NCI-H526 (cell line): ENCODE data around the gene TUBGCP2.
A peak's percentile ranks its signal among the peaks of the same experiment; 100 is the strongest.

Experiments used
- DNase-seq, 2 experiments: peaks; one replicate each; lab custom pipeline; 2025; lab: John Stamatoyannopoulos, UW

TUBGCP2 gene

DNA sequence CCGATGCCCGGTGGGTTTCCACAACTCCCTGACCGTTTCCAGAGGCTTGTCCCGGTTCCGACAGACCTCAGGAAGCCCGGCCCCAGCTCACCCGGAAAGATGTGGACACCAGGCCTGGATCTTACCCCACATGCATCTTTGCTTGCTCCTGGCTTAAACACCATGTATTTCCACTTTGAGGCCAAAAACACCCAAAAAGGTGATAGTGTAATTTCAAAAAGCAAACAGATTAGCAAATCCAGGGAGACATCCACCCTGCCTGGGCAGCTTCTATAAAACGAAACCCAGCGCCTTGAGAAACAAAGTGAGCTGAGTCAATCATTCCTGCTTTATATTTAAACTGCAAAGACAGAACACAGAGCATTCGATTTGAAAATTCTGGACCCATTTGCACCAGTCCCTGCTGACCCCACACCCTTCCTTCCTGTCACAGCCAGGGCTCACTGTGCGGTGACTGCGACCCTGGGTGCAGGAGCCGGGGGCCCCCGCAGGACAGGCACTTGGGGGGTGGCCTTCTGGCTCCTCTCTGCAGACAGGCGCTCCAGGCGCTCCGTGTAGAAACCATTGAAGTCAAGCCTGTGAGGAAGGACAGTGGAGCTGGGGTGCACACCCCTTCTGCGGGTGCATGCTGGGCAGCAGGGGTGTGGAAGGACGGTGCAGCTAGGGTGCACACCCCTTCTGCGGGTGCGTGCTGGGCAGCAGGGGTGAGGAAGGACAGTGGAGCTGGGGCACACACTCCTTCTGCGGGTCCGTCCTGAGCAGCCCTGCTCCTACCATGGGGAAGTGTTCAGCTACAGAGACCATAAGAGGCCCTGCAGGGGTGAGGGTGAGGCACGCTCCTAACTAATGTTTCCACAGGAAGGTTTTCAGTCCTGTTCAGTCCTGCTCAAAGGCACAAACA, 29.1 kb downstream of the TUBGCP2 start:
- no peak for DNase-seq

DNA sequence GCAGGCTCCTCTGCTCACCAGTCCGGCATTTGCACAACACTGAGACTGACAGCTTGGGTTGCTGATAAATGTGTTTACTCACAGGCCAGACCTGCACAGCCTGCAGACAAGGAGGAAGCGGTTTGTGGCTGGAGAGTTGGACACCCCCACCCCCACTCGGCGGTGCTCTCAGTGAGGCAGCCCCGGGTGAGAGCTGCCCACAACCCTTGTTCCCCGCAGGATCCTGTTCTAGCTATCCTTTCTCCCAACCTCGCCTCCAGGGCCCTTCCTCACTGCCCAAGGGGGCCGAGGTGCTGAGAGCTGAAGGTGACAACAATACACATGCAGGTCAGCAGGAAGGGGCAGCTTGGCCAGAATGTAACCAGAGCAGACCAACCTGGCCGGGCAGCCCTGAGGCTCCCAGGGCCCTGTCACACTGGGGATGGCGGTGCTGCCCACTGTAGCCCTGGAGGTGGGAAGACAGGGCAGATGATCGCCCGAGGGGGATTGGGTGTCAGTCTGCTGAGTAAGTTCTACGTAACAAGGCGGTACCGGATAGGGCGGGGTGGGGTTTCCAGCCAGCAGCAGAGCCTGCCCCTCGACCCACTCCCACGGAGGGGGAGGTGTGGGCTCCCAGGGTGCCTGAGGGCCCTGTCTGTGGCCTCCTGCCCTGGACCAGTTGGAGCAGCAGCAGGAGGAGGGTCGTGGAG, 30.0 kb downstream of the TUBGCP2 start:
- DNase-seq: no peak

DNA sequence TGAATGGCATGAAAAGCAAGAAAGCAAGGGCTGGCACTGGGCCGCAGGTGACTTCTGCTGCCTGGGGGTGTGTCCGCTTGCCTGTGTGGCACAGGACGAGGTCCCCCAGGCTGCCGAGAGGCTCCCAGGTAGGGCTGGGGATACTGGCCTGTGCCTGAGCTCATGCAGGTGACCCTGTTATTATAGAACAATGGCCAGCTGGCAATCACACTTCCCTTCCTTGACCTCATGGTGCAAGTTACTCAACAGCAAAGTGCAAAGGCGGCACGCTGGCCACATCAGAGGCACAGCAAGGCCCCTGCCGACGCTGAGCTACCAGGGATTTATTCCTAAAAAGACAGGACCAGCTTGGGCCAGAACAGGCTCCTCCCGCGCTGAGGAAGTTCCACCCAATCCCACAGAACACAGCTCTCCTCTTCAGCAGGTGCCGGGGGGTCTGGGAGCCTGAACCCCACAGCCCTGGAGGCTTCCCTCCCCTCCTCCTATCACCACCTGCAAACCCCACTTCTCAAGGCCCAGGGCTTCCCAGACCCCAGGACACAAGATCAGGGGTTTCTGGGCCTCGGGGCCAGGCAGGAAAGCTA, 30.6 kb downstream of the TUBGCP2 start:
- no peak for DNase-seq

DNA sequence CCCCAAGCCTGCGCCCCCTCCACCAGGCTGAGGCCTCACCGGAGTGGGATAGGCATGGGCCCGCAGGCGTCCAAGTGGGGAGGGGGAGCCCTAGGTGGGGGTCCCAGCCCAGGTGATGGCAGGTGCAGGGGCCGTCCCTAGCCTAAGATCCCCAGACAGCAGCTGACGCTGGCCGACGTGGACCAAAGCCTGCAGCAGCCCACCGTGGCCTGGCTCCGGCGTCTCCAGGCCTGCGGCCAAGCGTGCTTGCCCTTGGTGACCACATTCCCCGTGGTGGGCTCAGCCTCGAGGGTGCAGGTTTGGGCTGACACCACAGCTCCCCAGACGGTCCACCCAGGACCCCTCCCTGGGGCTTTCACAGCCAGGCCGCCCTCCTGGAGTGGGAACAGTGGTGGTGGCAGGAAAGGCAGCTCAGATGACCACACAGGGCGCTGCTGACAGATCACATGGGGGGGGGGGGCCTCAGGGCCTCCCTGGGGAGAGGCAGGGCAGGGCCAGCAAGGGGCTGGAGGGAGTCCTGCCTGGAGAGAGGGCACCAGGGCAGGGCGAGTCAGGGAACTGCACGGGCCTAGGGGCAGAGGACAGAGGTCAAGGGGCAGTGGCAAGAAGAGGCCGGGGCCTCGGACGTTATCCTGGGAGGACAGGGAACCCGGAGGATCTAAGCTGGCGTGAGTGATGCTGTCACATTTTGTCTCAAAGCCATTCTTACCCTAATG, 31.2 kb downstream of the TUBGCP2 start:
- no peak for DNase-seq

DNA sequence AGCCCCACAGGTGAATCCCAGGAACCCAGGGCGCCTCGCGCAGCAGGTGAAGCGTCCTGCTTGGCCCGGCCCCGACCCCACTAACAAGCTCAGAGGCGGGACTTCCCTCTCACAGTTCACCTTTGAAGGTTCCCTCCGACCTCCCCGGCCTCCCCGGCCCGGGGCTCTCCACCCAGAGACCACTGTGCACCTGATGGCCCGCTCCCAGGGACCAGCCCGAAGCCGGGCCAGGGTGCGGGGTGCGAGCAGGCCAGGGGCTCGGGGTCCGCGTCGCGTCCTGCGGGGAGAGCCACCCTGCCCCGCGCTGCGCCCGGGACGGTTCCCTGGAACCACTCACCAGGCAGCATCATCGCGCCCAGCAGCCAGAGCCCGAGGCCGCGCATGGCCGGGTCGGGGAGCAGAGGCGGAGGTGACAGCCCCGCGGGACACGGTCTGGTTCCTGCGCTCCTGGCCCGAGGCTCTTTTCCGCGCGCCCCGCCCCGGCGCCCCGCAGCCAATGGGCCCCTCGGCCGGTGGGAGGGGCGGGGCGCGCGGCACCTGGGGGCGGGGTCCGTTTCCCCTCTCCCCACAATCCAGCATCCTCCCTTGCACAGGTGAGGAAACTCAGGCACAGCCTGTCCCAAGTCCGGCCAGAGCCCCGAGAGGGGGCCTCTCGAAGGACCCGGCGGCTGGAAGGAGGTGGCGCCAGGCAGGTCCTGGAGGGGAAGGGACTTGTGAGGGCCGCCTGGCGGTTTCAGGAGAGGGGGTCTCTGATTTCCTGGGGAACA, 32.1 kb downstream of the TUBGCP2 start, which contains the start of gene ADAM8:
Gene ADAM8, minus strand, starts transcription at position 434 of the 767 bp plus-strand sequence. Its CDS starts 51 bp downstream, at position 383.
- DNase-seq: peak in 1 of 2 experiments; percentile 60

DNA sequence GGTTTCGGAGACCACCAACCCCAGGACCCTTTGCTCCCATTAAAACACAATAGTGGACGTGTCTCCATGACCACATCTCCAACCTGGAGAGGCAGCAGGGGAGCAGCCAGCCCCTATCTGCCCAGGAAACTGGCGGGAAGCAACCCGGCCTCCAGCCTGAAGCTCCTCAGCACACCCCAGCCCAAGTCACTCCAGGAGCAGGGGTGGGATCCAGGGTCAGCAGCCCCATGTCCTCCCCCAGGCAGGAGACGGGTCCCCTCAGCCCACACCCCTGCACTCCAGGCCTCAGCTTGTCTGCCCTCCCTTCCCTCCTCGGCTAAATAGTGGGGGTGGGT, 32.6 kb downstream of the TUBGCP2 start:
- no peak for DNase-seq

DNA sequence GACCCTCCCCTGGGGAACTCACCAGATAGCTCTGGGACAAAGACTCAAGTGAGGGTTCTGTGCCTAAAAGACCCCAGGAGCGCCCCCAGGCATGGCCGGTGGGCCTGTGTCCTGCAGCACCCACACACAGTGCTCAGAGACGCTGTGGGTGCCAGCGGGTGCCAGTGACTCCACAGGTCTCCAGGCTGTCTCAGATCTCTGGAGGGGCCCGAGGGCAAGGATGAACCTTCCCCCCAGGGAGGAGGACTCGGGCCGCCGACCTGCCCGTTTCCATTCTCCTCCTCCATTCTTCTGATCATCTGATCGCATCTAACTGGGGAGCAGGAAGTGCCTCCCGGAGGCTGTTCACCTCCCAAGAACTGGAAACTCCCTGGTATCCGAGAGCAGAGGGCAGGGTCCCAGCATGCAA, 33.0 kb downstream of the TUBGCP2 start:
- DNase-seq: no peak

DNA sequence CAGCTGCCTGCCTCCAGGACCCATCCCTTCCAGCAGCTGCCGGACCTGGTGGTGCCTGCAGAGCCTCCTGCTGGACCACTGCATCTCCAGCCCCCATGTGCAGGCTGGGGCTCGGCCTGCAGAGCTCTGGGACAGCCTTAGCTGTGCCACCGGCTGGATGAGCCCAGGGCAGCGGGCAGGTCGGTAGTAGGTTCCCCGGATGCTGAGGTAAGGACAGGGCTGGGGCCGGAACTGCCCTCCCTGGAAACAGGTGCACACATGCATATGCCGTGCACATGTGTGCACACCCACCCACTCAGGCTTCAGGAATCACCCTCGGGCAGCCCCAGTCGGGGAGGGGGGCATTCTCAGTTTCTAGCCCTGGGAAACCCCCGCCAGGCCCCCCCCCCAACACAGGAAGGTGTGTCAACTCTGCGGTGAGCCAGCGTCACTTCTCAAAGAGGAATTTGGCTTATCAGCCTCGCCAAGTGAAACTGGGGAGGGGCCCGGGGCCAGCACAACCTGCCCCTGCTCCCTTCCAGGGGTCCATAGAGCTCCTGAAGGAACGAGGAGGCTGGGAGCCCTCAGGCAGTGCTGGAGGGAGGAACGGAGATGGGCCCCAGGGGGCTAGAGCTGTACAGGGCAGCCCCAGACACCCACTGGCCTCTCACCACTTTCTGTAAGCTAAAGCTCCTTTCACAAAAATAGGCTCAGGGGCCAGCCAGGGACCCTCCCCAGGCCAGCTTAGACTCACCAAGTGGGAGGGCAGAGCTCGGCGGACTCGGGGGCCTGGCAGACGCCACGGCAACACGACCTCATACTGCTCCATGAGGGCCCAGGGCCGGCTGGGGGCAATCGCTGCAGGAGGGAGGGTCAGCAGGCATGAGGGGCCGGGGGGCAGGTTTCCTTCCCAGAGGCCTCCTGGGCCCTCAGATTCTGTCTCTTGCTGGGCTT, 33.7 kb downstream of the TUBGCP2 start:
- no peak for DNase-seq

DNA sequence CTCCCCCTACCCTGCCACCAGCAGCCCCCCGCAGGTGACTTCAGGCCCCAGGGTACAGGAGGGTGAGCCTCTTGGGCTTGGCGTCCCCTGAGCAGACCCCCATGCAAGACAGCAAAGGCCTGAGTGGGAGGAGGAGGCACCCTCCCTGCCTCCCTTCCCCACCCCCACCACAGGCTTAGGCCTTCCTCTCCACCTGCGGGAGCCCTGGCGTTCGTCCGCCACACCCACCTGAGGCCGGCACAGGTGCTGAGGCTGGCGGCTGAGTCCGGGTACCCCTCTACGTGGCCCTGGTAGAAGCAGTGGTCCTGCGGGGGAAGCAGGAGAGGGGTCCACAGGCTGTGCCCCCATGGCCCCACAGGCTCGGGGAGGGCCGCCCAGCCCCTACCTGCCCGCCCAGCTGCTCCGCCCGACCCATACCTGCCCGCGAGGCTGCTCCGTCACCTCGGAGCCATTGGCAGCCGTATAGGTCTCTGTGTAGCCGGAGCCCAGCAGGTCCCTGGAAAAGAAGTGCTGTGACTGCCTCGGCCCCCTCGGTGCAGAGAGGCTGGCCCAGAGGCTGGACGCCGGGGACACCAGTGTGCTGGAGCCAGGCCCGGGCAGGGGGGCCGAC, 35.0 kb downstream of the TUBGCP2 start:
- DNase-seq: peak in 1 of 2 experiments; percentile 26

DNA sequence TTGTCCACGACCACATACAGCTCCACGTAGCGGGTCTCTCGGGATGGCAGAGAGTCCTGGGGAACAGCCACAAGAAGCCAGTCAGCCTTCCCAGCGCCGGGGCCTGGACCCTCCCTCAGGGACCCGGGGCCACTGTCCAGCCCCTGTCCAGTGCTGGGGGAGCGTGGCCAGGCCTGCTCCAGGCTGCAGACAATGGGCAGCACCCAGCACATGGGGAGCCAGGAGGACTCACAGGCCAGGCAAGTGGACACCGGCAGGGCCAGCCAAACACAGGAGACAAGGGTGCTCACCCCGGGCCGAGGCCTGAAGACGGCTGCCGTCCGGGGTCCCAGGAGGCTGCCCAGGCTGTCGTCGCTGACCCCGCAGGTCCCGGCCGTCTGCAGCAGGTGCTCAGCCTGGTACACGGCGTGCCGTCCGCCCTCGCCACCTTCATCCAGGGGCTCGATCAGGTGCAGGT, 35.7 kb downstream of the TUBGCP2 start:
- no peak for DNase-seq

DNA sequence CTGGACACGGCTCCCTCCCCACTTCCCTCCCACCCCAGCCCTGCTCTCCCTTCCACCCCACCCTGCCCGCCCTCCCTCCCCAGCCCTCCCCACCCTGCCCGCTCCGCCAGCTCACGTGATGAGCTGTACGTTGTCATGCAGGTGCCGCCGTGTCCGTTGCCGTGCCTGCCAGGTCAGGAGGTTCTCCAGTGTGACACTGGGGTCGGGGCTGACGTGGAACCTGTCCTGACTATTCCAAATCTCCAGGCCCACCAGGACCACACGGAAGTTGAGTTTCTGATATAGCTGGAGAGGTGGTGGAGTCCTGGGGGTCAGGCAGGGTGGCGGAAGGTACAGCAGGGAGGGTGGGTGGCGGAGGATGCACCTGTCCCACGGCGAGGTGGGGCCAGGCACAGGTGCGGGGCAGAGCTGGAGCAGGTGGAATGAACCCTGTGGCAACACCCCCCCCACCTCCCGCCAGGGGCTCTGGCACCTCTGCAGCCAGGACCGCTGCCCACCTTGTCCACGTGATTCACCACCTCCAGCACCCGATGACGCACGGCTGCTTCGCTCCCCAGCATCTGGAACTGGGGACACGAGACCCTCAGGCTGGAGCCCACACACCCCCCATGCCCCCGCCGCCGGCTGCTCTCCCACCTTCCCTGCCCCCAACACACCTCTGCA, 36.2 kb downstream of the TUBGCP2 start:
- no peak for DNase-seq

DNA sequence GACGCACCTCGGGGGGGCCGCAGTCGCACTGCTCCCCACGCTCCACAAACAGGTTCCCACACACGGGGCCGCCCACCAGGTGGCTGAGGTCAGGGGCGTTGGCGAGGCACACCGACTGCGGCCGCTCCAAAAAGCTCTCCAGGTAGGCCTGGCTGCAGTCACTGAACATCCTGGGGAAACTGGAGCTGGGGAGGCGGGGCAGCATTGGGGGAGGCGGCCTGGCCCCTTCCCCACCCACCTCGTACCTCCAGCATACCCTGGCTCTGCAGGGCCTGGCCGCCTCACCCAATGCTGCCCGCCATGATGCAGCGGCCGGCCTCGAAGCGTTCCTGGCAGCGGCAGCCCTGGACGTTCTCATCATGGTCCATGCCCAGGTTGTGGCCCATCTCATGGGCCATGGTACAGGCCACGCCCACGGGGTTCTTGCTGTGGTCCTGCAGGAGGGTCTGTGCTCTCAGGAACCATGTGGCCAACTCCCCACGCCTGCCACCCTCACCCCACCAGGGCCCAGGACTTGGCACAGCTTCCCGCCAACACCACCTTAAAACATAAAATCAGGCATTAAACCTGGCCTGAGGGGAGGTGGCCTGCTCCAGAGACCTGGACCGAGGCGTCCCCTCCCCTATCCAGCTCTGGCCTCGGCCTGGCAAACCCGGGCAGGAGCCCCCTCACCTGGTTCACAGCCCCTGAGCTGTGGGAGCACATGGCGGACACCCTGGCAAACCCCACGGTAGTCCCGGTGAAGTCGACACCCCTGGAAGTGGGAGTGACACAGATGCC, 37.0 kb downstream of the TUBGCP2 start:
- DNase-seq: no peak

DNA sequence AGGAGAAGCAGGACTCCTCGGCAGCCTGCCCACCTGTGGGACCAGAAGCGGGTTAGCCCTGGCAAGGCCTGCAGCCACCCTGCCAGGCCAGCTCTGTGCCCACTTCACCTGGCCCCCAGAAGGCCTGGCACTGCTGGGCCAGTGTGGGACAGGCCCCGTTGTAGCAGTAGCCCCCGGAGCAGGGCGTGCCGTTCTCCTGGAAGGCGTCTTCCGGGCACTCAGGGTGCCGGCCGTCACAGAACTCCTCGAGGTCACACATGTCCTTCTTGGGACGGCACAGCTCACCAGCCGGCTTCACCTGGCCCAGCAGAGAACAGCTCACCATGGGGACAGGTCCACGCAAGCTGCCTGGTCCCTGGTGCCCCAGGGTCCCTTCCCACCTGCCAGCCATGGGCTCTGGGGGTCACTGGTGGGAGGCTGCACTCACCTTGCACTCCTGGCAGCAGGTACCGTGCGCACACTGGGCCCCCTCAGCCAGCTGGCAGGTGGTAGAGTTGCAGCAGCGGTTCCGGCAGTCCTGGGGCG, 37.8 kb downstream of the TUBGCP2 start:
- DNase-seq: no peak

DNA sequence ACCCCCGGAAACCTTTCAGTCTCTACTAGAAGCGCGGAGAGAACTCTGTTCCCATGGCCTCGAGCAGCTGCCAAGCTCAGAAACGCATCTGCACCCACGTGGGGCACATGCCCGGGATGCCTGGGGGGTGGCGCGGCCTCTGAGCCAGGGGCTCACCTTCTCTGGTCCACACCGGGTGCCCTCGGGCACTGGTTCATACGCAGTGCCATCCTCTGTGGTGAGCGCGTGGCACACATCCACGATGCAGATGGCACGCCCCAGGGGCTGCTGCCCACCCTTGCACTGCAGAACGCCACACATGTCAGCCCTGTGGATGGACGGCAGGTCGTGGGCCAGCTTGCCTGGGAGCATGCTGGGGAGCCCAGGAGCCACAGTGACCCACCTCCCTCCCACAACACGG, 38.5 kb downstream of the TUBGCP2 start:
- DNase-seq: no peak

DNA sequence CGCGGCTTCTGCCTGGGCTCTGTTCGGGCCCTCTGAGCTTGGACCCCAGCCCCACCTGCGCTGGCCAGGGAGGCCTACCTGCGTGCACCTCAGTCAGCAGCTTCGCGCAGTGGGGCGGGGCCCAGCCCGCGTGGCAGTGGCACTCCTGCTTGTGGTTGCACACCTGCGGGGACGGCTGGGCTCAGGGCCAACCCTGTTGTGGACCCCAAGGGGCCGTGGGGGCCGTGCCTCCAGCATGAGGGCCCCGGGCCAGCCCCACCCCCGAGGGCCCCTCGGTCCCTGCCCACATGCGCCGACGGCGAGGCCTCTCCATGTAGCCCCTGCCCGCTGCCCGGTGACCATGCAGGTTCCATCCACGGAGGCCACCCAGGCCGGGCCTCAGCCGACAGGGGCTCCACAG, 39.3 kb downstream of the TUBGCP2 start:
- no peak for DNase-seq

DNA sequence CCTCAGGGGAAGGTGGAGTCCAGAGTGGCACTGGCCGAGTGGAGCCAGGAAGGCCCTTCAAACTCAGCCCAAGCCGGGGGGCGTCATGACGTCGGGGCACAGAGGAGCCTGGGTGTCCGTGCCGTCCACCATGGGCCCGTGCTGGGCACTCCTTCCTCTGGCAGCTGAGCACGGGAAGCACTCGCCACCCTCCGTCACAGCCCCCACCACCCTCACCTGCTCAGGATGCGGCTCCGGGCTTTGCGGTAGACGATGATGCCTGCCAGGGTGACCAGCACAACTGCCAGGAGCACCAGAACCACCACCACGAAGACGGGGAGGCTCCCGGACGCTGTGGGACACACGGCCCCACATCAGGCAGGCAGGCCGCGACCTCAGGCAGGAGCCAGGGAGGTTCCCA, 40.1 kb downstream of the TUBGCP2 start:
- no peak for DNase-seq

DNA sequence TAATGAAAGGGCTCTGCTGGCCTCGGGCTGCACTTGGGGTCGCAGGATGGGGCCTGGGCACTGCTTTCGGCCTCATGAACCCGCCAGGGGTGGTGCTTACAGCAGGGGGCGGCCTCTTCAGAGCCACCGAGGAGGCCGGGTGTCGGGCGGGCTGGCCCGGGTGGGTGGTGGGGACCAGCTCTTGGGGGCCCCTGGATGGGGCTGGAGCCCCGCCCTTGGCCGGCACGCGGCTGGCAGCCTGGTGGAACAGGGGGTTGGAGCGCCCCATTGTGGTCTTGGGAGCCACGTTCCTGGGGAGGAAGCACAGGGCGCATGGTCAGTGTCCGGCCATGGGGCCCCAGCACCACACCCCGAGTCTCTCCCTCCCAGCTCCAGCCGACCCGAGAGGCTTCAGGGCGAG, 40.8 kb downstream of the TUBGCP2 start:
- no peak for DNase-seq

DNA sequence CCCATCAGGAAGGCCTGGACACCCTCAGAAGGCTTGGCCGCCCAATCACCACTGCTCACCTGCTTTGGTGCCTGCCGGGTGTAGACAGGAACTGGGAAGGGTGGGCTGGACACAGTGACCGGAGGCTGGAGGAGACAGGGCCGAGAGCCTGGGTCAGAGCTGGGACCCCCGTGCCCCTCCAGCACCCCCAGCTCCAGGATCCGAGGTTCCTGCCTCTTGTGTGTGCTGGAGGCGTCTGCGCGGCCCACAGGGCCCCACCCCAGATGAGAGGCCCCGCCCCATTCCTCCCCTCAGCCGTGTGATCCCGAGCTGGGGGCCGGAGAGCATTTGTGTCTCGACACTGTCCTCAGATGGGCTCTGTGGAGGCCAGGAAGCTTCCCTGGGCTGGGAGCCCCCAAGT, 41.4 kb downstream of the TUBGCP2 start:
- DNase-seq: no peak
